Measurements from ENCODE around the gene SHISAL1.

Gene SHISAL1

DNA sequence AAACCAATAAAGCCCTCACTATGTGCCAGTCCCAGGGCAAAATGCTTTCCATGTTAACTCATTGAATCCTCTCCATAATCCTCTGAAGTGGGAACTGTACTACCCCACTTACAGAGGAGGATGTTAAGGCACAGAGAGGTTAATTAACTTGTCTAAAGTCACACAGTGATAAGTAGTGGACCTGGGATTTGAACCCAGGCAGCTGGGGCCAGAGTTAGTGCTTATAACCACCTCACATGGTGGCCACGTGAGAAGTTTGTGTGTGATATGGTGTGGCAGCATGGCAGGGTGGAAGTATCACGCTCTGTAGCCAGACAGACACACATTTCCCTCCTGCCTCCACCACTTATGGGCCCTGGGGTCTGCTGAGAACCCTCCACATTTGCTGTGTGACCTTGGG lies 115.5 kb downstream of the SHISAL1 start:
- no peak overlapping the region for H3K27ac ChIP-seq
- no peaks in the 10 kb centered on the region for H3K36me3 ChIP-seq (ENCODE audit: insufficient read depth)
- no peak overlapping the region for H3K9ac ChIP-seq
- H3K4me3 ChIP-seq (IDR thresholded peaks at IDR 0.05; ENCODE audit: insufficient read depth, low read depth, low read length), result no peak overlapping the region
- no peak overlapping the region for H3K4me2 ChIP-seq
- no peaks in the 10 kb centered on the region for H3K79me2 ChIP-seq (ENCODE audit: insufficient read depth, low read depth)
- H2AFZ ChIP-seq (ENCODE audit: low read depth), result no peak overlapping the region
- H3K27me3 ChIP-seq (ENCODE audit: insufficient read depth, low read depth), result peaks cover 3% of the 10 kb centered on the region; the same call in 1 of the 2 replicates
- peaks cover 9% of the 10 kb centered on the region for H3K4me1 ChIP-seq (ENCODE audit: low read depth, poor library complexity, severe bottlenecking)
- TF ChIP-seq, protein P1, sequence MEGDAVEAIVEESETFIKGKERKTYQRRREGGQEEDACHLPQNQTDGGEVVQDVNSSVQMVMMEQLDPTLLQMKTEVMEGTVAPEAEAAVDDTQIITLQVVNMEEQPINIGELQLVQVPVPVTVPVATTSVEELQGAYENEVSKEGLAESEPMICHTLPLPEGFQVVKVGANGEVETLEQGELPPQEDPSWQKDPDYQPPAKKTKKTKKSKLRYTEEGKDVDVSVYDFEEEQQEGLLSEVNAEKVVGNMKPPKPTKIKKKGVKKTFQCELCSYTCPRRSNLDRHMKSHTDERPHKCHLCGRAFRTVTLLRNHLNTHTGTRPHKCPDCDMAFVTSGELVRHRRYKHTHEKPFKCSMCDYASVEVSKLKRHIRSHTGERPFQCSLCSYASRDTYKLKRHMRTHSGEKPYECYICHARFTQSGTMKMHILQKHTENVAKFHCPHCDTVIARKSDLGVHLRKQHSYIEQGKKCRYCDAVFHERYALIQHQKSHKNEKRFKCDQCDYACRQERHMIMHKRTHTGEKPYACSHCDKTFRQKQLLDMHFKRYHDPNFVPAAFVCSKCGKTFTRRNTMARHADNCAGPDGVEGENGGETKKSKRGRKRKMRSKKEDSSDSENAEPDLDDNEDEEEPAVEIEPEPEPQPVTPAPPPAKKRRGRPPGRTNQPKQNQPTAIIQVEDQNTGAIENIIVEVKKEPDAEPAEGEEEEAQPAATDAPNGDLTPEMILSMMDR (conservative IDR thresholded peaks at IDR 0.05; ENCODE audit: low read depth, low read length), result no peak
- no peaks in the 10 kb centered on the region for H4K20me1 ChIP-seq (ENCODE audit: insufficient read depth)

DNA sequence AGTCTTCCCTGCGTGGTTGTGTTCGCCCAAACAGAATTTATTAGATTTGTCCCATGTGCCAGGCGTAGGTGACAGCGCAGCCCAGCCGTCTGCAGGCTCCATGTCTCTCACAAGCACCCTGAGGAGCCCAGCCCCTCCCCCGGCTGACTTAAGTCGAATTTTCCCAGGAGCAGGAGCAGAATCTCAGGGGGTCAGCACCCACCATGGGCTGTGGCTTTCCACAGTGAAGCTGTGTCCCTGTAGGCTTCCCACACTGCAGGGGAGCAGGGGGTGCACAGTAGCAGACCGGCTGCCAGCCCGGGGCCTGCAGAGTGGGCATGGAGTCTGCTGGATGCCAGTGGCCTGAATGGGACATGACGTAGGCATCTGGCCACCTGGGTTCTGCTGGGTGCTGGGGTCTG lies 116.0 kb downstream of the SHISAL1 start:
- Histone ChIP-seq H3K9ac (no peak overlapping the region), H3K36me3 (ENCODE audit: insufficient read depth) (no peaks in the 10 kb centered on the region), H4K20me1 (ENCODE audit: insufficient read depth) (no peaks in the 10 kb centered on the region), H3K79me2 (ENCODE audit: insufficient read depth, low read depth) (no peaks in the 10 kb centered on the region), H2AFZ (ENCODE audit: low read depth) (no peak overlapping the region), H3K4me2 (no peak overlapping the region), H3K4me1 (ENCODE audit: low read depth, poor library complexity, severe bottlenecking) (peaks cover 9% of the 10 kb centered on the region), H3K27me3 (ENCODE audit: insufficient read depth, low read depth) (peaks cover 2% of the 10 kb centered on the region; the same call in 1 of the 2 replicates), H3K4me3 (IDR thresholded peaks at IDR 0.05; ENCODE audit: insufficient read depth, low read depth, low read length) (no peak overlapping the region), H3K27ac (no peak overlapping the region)
- TF ChIP-seq, protein P1 (conservative IDR thresholded peaks at IDR 0.05; ENCODE audit: low read depth, low read length), result no peak

DNA sequence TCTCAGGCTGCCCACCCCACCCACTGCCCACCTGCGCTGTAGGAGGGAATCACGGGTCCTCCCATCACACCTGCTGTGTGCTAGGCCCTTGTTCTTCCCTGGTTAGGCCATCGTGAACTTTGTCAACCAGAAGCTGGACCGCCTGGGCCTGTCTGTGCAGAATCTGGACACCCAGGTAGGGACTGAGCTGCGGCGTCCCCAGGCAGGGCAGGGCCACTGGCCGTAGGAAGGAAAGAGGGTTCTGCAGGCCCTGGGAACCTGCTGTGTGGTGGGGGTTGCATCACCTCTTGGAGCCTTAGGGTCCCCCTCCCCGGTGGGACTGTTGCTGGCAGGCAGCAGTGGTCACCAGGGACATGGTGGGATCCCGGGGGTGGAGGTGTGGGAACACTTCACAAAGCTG lies 116.5 kb downstream of the SHISAL1 start:
- Histone ChIP-seq H4K20me1 (ENCODE audit: insufficient read depth) (no peaks in the 10 kb centered on the region), H3K27me3 (ENCODE audit: insufficient read depth, low read depth) (peaks cover 2% of the 10 kb centered on the region; the same call in 1 of the 2 replicates), H2AFZ (ENCODE audit: low read depth) (no peak overlapping the region), H3K36me3 (ENCODE audit: insufficient read depth) (no peaks in the 10 kb centered on the region), H3K4me1 (ENCODE audit: low read depth, poor library complexity, severe bottlenecking) (peaks cover 9% of the 10 kb centered on the region), H3K4me2 (no peak overlapping the region), H3K79me2 (ENCODE audit: insufficient read depth, low read depth) (no peaks in the 10 kb centered on the region), H3K27ac (no peak overlapping the region), H3K4me3 (IDR thresholded peaks at IDR 0.05; ENCODE audit: insufficient read depth, low read depth, low read length) (no peak overlapping the region), H3K9ac (no peak overlapping the region)
- TF ChIP-seq, protein P1 (conservative IDR thresholded peaks at IDR 0.05; ENCODE audit: low read depth, low read length), result no peak

DNA sequence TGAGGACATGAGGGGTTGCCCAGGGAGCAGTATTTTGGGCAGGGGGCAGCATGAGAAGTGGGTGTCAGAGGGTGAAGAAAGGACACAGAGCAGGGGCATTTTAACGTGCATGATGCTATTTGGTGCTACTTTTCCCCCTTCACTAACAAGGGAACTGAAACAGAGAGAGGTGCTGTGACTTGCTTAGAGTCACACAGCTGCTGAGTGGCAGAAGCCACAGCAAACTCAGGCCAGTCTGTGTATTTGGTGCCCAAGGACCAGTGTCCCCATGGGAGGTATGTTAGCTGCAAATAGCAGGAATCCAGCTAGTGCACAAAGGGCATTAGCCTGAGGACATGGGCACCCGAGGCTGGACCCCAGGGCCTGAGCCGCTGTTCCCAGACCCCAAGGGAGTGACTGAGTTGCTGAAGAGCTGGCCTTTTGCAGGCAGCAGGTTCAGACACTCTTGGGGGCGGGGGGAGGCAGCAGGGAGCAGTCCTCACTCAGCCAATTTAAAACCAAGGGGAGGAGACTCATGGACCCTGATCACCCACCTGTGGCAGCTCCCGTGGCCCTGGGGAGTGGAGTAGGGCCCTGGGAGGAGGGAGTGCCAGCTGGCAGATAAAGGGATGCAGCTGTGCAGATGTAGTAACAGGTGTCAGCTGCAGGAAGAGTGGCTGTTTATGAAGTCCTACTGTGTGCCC lies 117.4 kb downstream of the SHISAL1 start:
- peaks cover 9% of the 10 kb centered on the region for H3K4me1 ChIP-seq (ENCODE audit: low read depth, poor library complexity, severe bottlenecking)
- H4K20me1 ChIP-seq (ENCODE audit: insufficient read depth), result no peaks in the 10 kb centered on the region
- TF ChIP-seq, protein P1 (conservative IDR thresholded peaks at IDR 0.05; ENCODE audit: low read depth, low read length), result no peak
- no peaks in the 10 kb centered on the region for H3K36me3 ChIP-seq (ENCODE audit: insufficient read depth)
- H3K4me2 ChIP-seq, result no peak overlapping the region
- no peaks in the 10 kb centered on the region for H3K79me2 ChIP-seq (ENCODE audit: insufficient read depth, low read depth)
- H2AFZ ChIP-seq (ENCODE audit: low read depth), result no peak overlapping the region
- H3K27ac ChIP-seq, result no peak overlapping the region
- H3K4me3 ChIP-seq (IDR thresholded peaks at IDR 0.05; ENCODE audit: insufficient read depth, low read depth, low read length), result no peak overlapping the region
- no peak overlapping the region for H3K9ac ChIP-seq
- H3K27me3 ChIP-seq (ENCODE audit: insufficient read depth, low read depth), result peaks cover 3% of the 10 kb centered on the region; the same call in 1 of the 2 replicates

Data from KMS-11 (cell line).